ENCODE results near the gene NOL7. TPM values are rescaled to one million over a fixed set of nuclear protein-coding genes. Genes with fewer than 3 reads are reported as not detected.

Gene NOL7
- total RNA-seq, 1 donor from 2014 or later: 79.5 TPM

- H3K9me3 Mint-ChIP-seq: no peaks in the 10 kb centered on the region
- Histone ChIP-seq H2AFZ (replicated peaks) (no peak overlapping the region), H3K27ac (no peak overlapping the region), H3K9ac (no peak overlapping the region), H3K79me2 (ENCODE audit: low read depth) (peaks cover 24% of the 10 kb centered on the region), H3K36me3 (no peaks in the 10 kb centered on the region), H3K9me3 (ENCODE audit: low read depth) (no peaks in the 10 kb centered on the region), H4K20me1 (ENCODE audit: low read depth) (peaks cover 13% of the 10 kb centered on the region), H3K4me1 (peaks cover 16% of the 10 kb centered on the region), H3K4me3 (no peak overlapping the region), H3F3A (ENCODE audit: low read depth) (peaks cover 12% of the 10 kb centered on the region), H3K27me3 (no peaks in the 10 kb centered on the region), H3K4me2 (no peak overlapping the region)
- DNase-seq (ENCODE audit: low spot score): no peak
- H3K27ac Mint-ChIP-seq: no peak overlapping the region
- peaks cover 3% of the 10 kb centered on the region for H3K36me3 Mint-ChIP-seq
- peaks cover 23% of the 10 kb centered on the region for H3K4me1 Mint-ChIP-seq
- TF ChIP-seq CTCF (IDR thresholded peaks at IDR 0.05): no peak
- TF ChIP-seq EZH2 (IDR thresholded peaks at IDR 0.05): no peak
- TF ChIP-seq EZH2phosphoT487 (IDR thresholded peaks at IDR 0.05): no peak
- H3K27me3 Mint-ChIP-seq (ENCODE audit: insufficient read depth, low read depth): peaks cover 10% of the 10 kb centered on the region
- H3K4me3 Mint-ChIP-seq: no peak overlapping the region
Measured at GRCh38 chr6:13611715-13612114, 3.4 kb upstream of the NOL7 start.

GRCh38 chr6:13613029-13613594 is 2.0 kb upstream of the NOL7 start:
- Histone ChIP-seq H3K9ac (no peak overlapping the region), H3K9me3 (ENCODE audit: low read depth) (no peaks in the 10 kb centered on the region), H3K27me3 (no peaks in the 10 kb centered on the region), H3K27ac (no peak overlapping the region), H3K4me3 (no peak overlapping the region), H4K20me1 (ENCODE audit: low read depth) (peaks cover 14% of the 10 kb centered on the region), H2AFZ (replicated peaks) (no peak overlapping the region), H3K4me2 (peak overlapping the region; percentile 90), H3F3A (ENCODE audit: low read depth) (peaks cover 12% of the 10 kb centered on the region), H3K79me2 (ENCODE audit: low read depth) (peaks cover 36% of the 10 kb centered on the region), H3K36me3 (peaks cover 10% of the 10 kb centered on the region), H3K4me1 (peaks cover 21% of the 10 kb centered on the region)
- TF ChIP-seq CTCF (IDR thresholded peaks at IDR 0.05): no peak
- TF ChIP-seq EZH2phosphoT487 (IDR thresholded peaks at IDR 0.05): no peak
- no peak for TF ChIP-seq EZH2 (IDR thresholded peaks at IDR 0.05)
- Mint-ChIP-seq H3K9me3 (no peaks in the 10 kb centered on the region), H3K27me3 (ENCODE audit: insufficient read depth, low read depth) (peaks cover 11% of the 10 kb centered on the region), H3K4me3 (peak overlapping the region; percentile 97), H3K4me1 (peaks cover 32% of the 10 kb centered on the region), H3K27ac (no peak overlapping the region), H3K36me3 (peaks cover 8% of the 10 kb centered on the region)
- DNase-seq (ENCODE audit: low spot score): no peak

- H3K9me3 ChIP-seq (ENCODE audit: low read depth): no peaks in the 10 kb centered on the region
- peak; percentile 73 for DNase-seq (ENCODE audit: low spot score)
- H3K9ac ChIP-seq: peak overlapping the region; percentile 58
- Mint-ChIP-seq H3K36me3 (peaks cover 13% of the 10 kb centered on the region), H3K27ac (no peak overlapping the region), H3K9me3 (no peaks in the 10 kb centered on the region), H3K4me3 (peak overlapping the region; percentile 97), H3K27me3 (ENCODE audit: insufficient read depth, low read depth) (peaks cover 11% of the 10 kb centered on the region), H3K4me1 (peaks cover 32% of the 10 kb centered on the region)
- TF ChIP-seq EZH2 (IDR thresholded peaks at IDR 0.05) (no peak), EZH2phosphoT487 (IDR thresholded peaks at IDR 0.05) (no peak), CTCF (IDR thresholded peaks at IDR 0.05) (no peak)
- H3K27me3 ChIP-seq: no peaks in the 10 kb centered on the region
- H4K20me1 ChIP-seq (ENCODE audit: low read depth): peaks cover 14% of the 10 kb centered on the region
- no peak overlapping the region for H3K27ac ChIP-seq
- H3K36me3 ChIP-seq: peaks cover 12% of the 10 kb centered on the region
- H3K4me2 ChIP-seq: peak overlapping the region; percentile 90
- peak overlapping the region; percentile 87 for H2AFZ ChIP-seq (replicated peaks)
- peaks cover 21% of the 10 kb centered on the region for H3F3A ChIP-seq (ENCODE audit: low read depth)
- peaks cover 21% of the 10 kb centered on the region for H3K4me1 ChIP-seq
- peak overlapping the region; percentile 96 for H3K4me3 ChIP-seq
- peaks cover 36% of the 10 kb centered on the region for H3K79me2 ChIP-seq (ENCODE audit: low read depth)
Measured at GRCh38 chr6:13614126-13614925, 809 bp upstream of the NOL7 start.

Data from neural progenitor cell (in vitro differentiated cells).